ENCODE measurements around the gene KLLN. TPM values are rescaled to one million over a fixed set of nuclear protein-coding genes. Genes with fewer than 3 reads are reported as not detected.

The KLLN gene
- total RNA-seq, 1 experiment from 2014 or later, result 1.4 TPM

- ChIA-PET POLR2A (interaction anchor here (0.7 kb wide), 1 partner anchor 11 kb away, joined by 5 read pairs; no protein-coding TSS in a partner anchor), CTCF (no interaction called here), RAD21 (ENCODE audit: low non-redundant PET in 1 of 2, low total read pairs in 2 of 2, uncharacterized antibody in 2 of 2, unreplicated experiment in 2 of 2) (no interaction called here)
- H3K9me2 ChIP-seq (ENCODE audit: insufficient read depth), result no peaks in the 10 kb centered on the region
- no peak overlapping the region for H3K4me2 ChIP-seq (ENCODE audit: low read length)
- no peaks in the 10 kb centered on the region for H3K27me3 ChIP-seq (ENCODE audit: insufficient read depth, low read length)
- H3K36me3 ChIP-seq (ENCODE audit: control insufficient read depth in 1 of 2, insufficient read depth in 2 of 2, low read length in 2 of 2), result no peaks in the 10 kb centered on the region
- H3K4me3 ChIP-seq (replicated peaks in 1 of 2; ENCODE audit: low read depth in 1 of 2, low read length in 2 of 2), result no peak overlapping the region
- no peaks in the 10 kb centered on the region for H4K20me1 ChIP-seq (ENCODE audit: insufficient read depth)
- H3K27ac ChIP-seq (ENCODE audit: low read depth, low read length), result no peak overlapping the region
- no peak for ATAC-seq
- intact Hi-C loops (cut with micrococcal nuclease), result no loop called here
- no peaks in the 10 kb centered on the region for H3K79me2 ChIP-seq (ENCODE audit: insufficient read depth, low read length)
- no peaks in the 10 kb centered on the region for H3K9me3 ChIP-seq (ENCODE audit: control insufficient read depth in 1 of 2, insufficient read depth in 1 of 2, low read depth in 1 of 2, low read length in 2 of 2)
- TF ChIP-seq YY1 (IDR thresholded peaks at IDR 0.05; ENCODE audit: extremely low read depth, insufficient replicate concordance, low read depth, low read length) (no peak), POLR2A (IDR thresholded peaks at IDR 0.05; ENCODE audit: borderline replicate concordance, extremely low read depth, insufficient read depth, insufficient read length) (no peak), EZH2 (IDR thresholded peaks at IDR 0.05) (no peak), TCF7L2 (IDR thresholded peaks at IDR 0.05; ENCODE audit: borderline replicate concordance, extremely low read depth, insufficient read depth, insufficient read length) (no peak), REST (IDR thresholded peaks at IDR 0.05; ENCODE audit: low read depth) (no peak), CTCF (IDR thresholded peaks at IDR 0.05 in 2 of 3, conservative IDR thresholded peaks at IDR 0.05 in 1 of 3; ENCODE audit: borderline replicate concordance in 1 of 3, insufficient read depth in 1 of 3, low read depth in 2 of 3, low read length in 2 of 3) (no peak)
- H3K9ac ChIP-seq (ENCODE audit: low read length), result no peak overlapping the region
- BruUV-seq (replicated peaks), result no TSS peak
- no peak for DNase-seq (ENCODE audit: low read depth, low spot score)
- peaks cover 0 to 14% of the 10 kb centered on the region in 2 experiments; a peak in 2 of 4 replicates for H3K4me1 ChIP-seq (ENCODE audit: control insufficient read depth in 1 of 2, insufficient read depth in 2 of 2, low read length in 2 of 2)
- H2AFZ ChIP-seq (ENCODE audit: low read depth, low read length, poor library complexity, severe bottlenecking), result no peak overlapping the region
These were observed 11.2 kb downstream of the KLLN start for GRCh38 chr10:87852089-87852488.

Data from HCT116 (cell line).